Ishikawa (cell line): ENCODE measurements around the gene LMBRD2.

Experiments used
- CEBPB ChIP-seq: IDR thresholded peaks from 2 replicates; pipeline ENCODE4 v1.6.1; 2012
- CREB1 ChIP-seq: IDR thresholded peaks from 2 replicates; pipeline ENCODE4 v1.6.1; 2012; ENCODE audit warnings: low read depth
- EGR1 ChIP-seq: IDR thresholded peaks from 2 replicates; pipeline ENCODE4 v1.6.1; 2012
- EP300 ChIP-seq: IDR thresholded peaks from 2 replicates; pipeline ENCODE4 v1.6.1; 2012; ENCODE audit warnings: borderline replicate concordance
- FOXM1 ChIP-seq: IDR thresholded peaks from 2 replicates; pipeline ENCODE4 v1.6.1; 2012; ENCODE audit warnings: low read depth, borderline replicate concordance
- MAX ChIP-seq: IDR thresholded peaks from 2 replicates; pipeline ENCODE4 v1.6.1; 2012
- NFIC ChIP-seq: IDR thresholded peaks from 2 replicates; pipeline ENCODE4 v1.6.1; 2012
- RAD21 ChIP-seq: IDR thresholded peaks from 2 replicates; pipeline ENCODE4 v1.6.1; 2012; ENCODE audit warnings: low read depth
- REST ChIP-seq: IDR thresholded peaks from 2 replicates; pipeline ENCODE4 v1.6.1; 2012; ENCODE audit warnings: low read depth, mild to moderate bottlenecking
- TAF1 ChIP-seq: IDR thresholded peaks from 2 replicates; pipeline ENCODE4 v1.6.1; 2012; ENCODE audit warnings: low read depth, mild to moderate bottlenecking
- TCF12 ChIP-seq: IDR thresholded peaks from 2 replicates; pipeline ENCODE4 v1.6.1; 2012; ENCODE audit warnings: low read depth
- TEAD4 ChIP-seq: IDR thresholded peaks from 2 replicates; pipeline ENCODE4 v1.6.1; 2012
- USF1 ChIP-seq: IDR thresholded peaks from 2 replicates; pipeline ENCODE4 v1.6.1; 2012
- YY1 ChIP-seq: IDR thresholded peaks from 2 replicates; pipeline ENCODE4 v1.6.1; 2012; ENCODE audit warnings: low read depth
- ZBTB7A ChIP-seq: IDR thresholded peaks from 2 replicates; pipeline ENCODE4 v1.6.1; 2012; ENCODE audit warnings: low read depth

Gene LMBRD2

GRCh38 chr5:36160617-36161016 lies 8.9 kb upstream of the LMBRD2 start:
- TF ChIP-seq USF1: no peak

GRCh38 chr5:36158144-36158543 lies 6.5 kb upstream of the LMBRD2 start:
- TF ChIP-seq NFIC (no peak), TCF12 (no peak), USF1 (no peak), TEAD4 (no peak), ZBTB7A (no peak), YY1 (no peak), MAX (no peak), REST (no peak), EGR1 (no peak), RAD21 (no peak)

GRCh38 chr5:36156619-36157018 lies 4.9 kb upstream of the LMBRD2 start:
- TF ChIP-seq FOXM1: no peak
- no peak for TF ChIP-seq REST
- TF ChIP-seq TCF12: no peak
- no peak for TF ChIP-seq TAF1
- TF ChIP-seq YY1: no peak
- TF ChIP-seq CEBPB: no peak
- TF ChIP-seq USF1: no peak
- TF ChIP-seq MAX: no peak
- no peak for TF ChIP-seq RAD21
- TF ChIP-seq EGR1: no peak
- no peak for TF ChIP-seq CREB1
- TF ChIP-seq TEAD4: no peak
- no peak for TF ChIP-seq NFIC
- no peak for TF ChIP-seq ZBTB7A
- TF ChIP-seq EP300: no peak

- TF ChIP-seq TAF1 (no peak), CREB1 (no peak), TEAD4 (no peak), NFIC (no peak), USF1 (no peak)
Measured at GRCh38 chr5:36156121-36156601, 4.5 kb upstream of the LMBRD2 start.

- TF ChIP-seq CREB1: no peak
- TF ChIP-seq EGR1: no peak
- TF ChIP-seq TCF12: no peak
- TF ChIP-seq MAX: no peak
- no peak for TF ChIP-seq NFIC
- TF ChIP-seq TAF1: no peak
- TF ChIP-seq ZBTB7A: no peak
- TF ChIP-seq YY1: no peak
- TF ChIP-seq CEBPB: no peak
- TF ChIP-seq EP300: no peak
- TF ChIP-seq USF1: no peak
- TF ChIP-seq RAD21: no peak
- no peak for TF ChIP-seq TEAD4
- TF ChIP-seq FOXM1: no peak
- TF ChIP-seq REST: no peak
Measured at GRCh38 chr5:36155291-36155690, 3.6 kb upstream of the LMBRD2 start.
